Right forelimb (tissue), 1 donor: Measurements from ENCODE around the gene STKLD1.
"Not testable (repeated sequence)": the region's sequence is repeated elsewhere in the genome, so short reads cannot be mapped to it uniquely, and the experiment has no call there.

Experiments
- DNase-seq: peaks from one replicate; pipeline ENCODE4 v3.0.0-alpha.2; 2018

The STKLD1 gene

GRCh38 chr9:133389025-133389557, 12.9 kb downstream of the STKLD1 start:
- no peak for DNase-seq

GRCh38 chr9:133389562-133389961, 13.4 kb downstream of the STKLD1 start:
- no peak for DNase-seq

GRCh38 chr9:133390713-133391112, 14.5 kb downstream of the STKLD1 start:
- DNase-seq: no peak

- DNase-seq: not testable (repeated sequence)
Measured at GRCh38 chr9:133391449-133391848, 15.3 kb downstream of the STKLD1 start.

- not testable (repeated sequence) for DNase-seq
Measured at GRCh38 chr9:133392308-133392707, 16.1 kb downstream of the STKLD1 start.

GRCh38 chr9:133393399-133393798, 17.2 kb downstream of the STKLD1 start:
- no peak for DNase-seq

GRCh38 chr9:133394687-133395271, 18.6 kb downstream of the STKLD1 start:
- no peak for DNase-seq

GRCh38 chr9:133396952-133397351, 20.8 kb downstream of the STKLD1 start:
- DNase-seq: no peak

- no peak for DNase-seq
Measured at GRCh38 chr9:133397370-133397769, 21.2 kb downstream of the STKLD1 start.

GRCh38 chr9:133397895-133398294, 21.7 kb downstream of the STKLD1 start:
- DNase-seq: no peak

GRCh38 chr9:133400292-133400691, 24.1 kb downstream of the STKLD1 start:
- DNase-seq: no peak

GRCh38 chr9:133401588-133401987, 25.4 kb downstream of the STKLD1 start:
- no peak for DNase-seq

- DNase-seq: no peak
Measured at GRCh38 chr9:133402689-133403088, 26.5 kb downstream of the STKLD1 start.

- DNase-seq: no peak
Measured at GRCh38 chr9:133403766-133404453, 27.7 kb downstream of the STKLD1 start.

GRCh38 chr9:133404454-133405002, 28.4 kb downstream of the STKLD1 start:
- no peak for DNase-seq

- DNase-seq: no peak
Measured at GRCh38 chr9:133405508-133406438, 29.6 kb downstream of the STKLD1 start.

GRCh38 chr9:133406480-133407307, 30.5 kb downstream of the STKLD1 start:
- DNase-seq: peak; percentile 77

GRCh38 chr9:133408042-133408441, 31.9 kb downstream of the STKLD1 start:
- no peak for DNase-seq

GRCh38 chr9:133415170-133415569, 39.0 kb downstream of the STKLD1 start:
- DNase-seq: no peak

- peak; percentile 94 for DNase-seq
Measured at GRCh38 chr9:133417541-133418461, 41.6 kb downstream of the STKLD1 start, which contains the start of gene REXO4. Gene REXO4 (minus strand): TSS chr9:133418010. CDS start chr9:133417844, 166 bp downstream.

GRCh38 chr9:133419005-133419404, 42.8 kb downstream of the STKLD1 start:
- no peak for DNase-seq
